NCI-H2029 treated with DMSO at 0.1 percent for 48 hours (cell line): Measurements from ENCODE around the gene NR4A1.

ENCODE experiments used
- DNase-seq: peaks from one replicate; lab custom pipeline; 2025; lab: John Stamatoyannopoulos, UW

Gene NR4A1

DNA sequence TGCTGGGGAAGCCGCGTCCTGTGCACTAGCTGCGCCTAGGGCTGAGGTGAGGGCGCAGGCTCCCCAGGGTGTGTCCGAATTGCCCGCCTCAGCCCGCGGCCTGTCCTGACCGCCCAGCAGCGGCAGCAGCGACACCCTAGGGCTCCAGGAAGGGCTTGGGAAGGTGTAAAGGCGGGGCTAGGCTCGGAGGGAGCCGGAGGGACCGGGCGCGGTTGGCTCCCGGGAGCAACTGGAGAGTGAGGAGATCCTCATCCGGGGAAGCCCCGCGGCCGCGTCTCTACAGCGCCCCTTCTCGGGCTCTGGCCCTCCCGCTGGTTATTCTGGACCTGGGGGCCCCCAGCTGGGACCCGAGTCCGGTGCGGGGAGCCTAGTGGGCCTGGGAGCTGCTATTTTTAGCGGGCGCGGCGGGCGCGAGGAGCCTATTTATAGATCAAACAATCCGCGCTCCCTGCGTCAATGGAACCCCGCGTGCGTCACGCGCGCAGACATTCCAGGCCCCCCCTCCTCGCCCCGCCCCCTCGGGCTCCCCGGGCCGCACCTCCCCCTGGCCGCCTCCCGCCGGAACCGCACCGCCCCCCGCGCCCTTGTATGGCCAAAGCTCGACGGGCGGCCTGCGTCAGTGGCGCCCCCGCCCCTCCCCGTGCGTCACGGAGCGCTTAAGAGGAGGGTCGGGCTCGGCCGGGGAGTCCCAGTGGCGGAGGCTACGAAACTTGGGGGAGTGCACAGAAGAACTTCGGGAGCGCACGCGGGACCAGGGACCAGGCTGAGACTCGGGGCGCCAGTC, at the start of gene NR4A1:
Gene NR4A1 (plus strand): TSS at position 685 of the 784 bp plus-strand sequence. CDS start 2,887 bp downstream, outside the sequence.
- DNase-seq = peak; percentile 57

DNA sequence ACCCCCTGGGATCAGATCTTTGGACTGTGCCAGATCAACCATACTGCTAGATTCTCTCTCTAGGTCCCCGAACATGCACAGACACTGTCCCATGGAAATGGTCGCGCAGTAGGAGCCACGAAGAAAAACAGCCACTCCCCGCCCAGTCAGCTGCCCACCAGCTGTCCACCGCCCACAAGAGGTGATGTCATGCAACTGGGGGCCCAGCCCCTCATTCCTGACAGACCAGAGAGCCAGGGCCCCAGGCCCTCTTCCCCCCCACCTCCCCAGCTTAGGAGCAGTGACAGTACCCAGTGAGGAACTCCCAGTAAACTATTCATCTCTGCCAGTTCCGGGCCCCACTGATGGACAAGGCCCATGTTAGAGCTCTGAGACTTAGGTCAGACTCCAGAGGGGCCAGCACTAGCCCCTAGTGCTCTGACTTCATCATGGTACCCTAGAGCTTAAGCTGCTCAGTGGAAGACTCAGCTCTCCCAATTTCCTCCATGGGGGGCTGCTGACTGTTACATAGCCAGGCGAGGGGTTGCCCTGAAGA, 48.2 kb upstream of the NR4A1 start:
- DNase-seq = no peak

DNA sequence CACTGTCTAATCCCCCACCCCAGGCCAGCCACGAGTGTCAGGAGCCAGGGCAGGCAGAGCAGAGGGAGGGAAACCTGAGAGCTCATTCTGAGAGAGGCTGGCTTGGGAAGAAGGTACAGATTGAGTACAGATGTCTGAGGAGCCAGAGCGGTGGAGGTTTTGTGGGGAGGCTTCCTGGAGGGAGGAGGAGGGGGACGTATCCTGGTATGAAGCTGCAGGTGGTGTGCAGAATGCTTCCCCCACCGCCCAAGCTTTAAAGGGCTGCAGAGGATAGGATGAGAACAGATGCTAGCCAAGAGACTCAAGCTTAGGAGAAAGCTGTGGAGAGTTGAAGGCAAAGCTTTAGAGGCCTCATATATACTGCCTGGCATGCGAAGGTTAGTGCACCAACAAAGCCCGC, 47.7 kb upstream of the NR4A1 start:
- no peak for DNase-seq

DNA sequence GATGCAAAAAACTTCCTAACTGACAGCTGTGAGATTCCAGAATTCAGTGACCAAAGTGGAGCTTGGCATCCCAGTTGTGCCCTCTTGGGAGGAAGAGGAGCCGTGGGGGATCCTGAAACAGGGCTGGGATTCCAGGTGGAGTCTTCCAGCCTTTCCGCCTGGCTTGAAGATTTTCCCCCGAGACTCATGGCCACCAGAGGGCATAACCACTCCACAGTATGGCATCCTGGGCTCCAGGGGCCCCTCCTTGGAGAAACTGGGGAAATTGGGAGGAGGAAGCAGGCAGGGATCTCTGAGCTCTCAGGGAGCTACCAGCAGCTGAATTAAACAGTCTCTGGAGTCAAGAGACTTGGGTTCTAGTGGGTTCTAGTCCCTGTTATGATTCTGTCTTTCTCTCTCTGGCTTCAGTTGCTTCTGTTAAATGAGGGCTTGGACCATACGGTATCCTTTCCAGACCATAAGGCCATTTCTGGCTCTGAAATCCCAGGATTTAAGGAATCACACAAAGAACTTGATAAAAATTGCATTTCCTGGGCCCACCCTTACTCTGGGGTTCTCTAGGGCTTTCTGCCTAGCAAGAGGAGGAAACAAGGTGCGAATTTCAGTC, 47.1 kb upstream of the NR4A1 start:
- DNase-seq = no peak

DNA sequence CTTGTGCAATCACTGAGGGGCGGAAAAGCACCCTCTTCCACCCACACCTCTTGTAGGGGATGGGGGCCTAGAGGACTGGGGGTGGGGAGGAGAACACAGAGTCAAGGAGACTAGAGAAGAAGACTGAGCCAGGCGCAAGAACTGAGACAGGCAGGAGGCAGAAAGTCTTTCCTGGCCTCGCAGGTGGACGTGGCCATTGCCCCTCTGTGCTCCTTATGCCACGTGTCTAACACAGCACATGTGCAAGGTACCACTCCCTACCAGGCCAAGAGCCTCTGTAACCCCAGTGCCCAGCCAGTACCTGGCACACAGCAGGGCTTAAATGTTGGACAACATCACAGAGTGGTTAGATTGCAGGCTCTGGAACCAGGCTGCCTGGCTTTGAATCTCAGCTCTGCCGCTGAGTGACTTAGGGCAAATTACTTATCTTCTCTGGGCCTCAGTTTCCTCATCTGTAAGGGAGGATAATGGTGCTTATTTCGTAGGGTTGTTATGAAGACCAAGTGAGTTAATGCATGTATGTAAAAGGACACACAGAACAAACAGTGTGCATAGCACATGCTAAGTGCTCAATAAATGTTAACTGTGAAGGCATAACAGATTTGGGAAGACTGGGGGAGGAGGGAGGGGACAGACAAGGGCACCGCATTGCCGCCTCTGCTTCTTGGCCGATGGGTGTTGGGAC, 45.9 kb upstream of the NR4A1 start:
- no peak for DNase-seq

DNA sequence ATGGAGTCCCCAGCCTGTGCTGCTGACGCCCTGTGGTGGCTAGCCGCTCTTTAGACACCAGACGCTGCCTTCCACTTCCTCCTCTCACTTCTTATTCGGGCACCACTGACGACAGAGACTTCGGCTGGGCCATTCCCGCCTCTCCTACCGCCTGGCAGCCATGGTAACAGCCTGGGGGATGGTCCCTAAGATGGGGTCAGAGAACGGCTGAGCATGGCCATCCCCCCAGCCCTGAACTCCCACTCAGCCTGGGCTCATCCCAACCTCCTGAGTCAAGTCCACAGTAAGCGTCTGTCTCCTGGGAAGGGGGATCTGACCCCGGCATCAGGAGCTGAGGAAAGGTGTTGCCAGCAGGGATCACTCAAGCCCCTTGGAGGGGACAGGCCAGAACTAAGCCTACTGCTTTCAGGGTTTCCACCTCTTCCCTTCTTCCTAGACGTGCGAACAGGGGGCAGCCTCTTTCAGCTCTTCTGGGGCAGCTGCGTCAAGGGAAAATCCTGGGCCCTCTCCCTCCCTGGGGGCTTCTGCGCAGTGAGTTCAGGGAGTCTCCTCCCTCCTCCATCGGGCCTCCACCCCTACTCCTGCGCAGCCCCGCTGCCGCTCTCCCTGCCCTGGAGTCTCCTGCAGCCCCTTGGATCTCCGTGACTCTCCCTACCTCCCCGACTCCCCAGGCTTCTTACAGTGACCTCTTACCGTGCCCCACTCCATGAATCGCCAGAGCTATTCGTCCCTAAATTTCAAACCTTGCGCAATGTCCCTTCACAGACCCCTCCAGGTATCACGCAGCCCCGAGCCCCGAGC, 45.1 kb upstream of the NR4A1 start:
- no peak for DNase-seq

DNA sequence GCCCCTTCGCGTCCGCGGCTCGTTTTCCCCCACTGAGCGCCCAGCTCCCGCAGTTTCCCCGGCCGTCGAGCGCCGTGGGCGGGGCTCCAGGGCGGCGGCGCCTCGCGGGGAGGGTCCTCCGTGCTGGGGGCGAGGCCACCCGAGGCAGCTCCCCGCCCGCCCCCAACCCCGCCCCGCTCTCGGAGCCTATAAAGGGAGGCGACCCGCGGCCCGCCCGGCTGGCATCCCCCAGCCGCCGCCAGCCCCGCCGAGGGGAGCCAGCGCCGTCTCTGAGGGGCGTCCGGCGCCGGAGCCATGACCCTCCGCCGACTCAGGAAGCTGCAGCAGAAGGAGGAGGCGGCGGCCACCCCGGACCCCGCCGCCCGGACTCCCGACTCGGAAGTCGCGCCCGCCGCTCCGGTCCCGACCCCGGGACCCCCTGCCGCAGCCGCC, 44.5 kb upstream of the NR4A1 start, which contains the start of gene TAMALIN:
Gene TAMALIN (plus strand): TSS at position 221 of the 432 bp plus-strand sequence. CDS start 74 bp downstream, at position 295.
- DNase-seq = no peak

DNA sequence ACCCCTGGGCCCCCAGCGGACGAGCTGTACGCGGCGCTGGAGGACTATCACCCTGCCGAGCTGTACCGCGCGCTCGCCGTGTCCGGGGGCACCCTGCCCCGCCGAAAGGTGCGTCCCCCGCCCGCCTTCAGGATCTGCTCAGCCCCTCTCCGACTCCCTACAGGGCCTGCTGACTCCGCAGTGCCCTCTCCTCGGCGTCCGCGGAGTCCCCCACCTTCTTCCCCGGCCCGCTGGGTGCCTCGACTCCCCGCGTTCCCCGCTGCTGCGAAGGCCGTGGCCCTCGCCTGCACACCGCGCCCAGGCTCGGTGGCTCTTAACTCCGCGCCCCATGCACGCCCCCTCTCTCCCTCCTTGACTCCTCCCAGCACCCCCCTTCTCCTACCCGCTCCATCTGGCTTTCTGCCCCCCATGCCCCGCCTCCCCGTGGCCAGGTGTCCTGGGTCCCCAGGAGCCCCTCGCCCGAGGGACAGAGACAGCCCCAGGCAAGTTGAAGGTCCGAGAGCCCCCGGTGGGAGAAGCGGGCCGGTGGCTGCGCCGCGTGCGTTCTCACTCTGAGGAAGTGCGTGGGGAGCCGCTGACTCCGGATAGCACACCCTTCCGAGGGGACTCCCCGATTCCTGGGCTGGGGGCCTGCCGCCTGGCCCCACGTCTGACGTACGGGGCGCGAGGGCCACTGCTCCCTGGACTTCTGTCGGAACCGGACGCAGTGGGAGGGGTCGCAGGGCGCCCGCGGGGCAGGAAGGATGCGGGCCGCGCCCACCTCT, 43.9 kb upstream of the NR4A1 start:
- no peak for DNase-seq

DNA sequence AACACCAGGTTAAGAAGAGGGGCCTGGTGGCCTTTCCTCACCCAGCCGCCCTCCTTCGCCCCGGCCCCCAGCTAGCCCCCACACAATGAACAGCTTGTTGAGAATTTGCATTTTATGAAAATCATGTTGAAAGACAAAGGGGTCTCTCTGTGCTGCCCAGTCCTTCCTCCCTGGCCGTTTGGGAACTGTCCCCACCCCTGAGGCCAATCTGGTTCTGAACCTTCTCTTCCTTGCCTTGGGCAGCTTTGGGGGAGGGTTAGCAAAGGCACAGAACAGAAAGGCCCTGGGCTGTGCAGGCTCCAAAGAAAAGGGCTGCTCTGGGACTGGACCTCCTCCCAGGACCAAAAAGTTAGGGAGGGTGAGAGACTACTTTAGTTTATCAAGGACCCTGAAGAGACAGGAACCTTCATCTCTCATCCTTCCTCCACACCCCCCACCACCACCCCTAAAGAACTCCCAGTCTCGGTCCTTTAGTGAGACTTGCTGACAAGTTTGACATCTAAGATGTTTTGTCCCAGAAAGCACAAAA, 43.2 kb upstream of the NR4A1 start:
- DNase-seq = no peak

DNA sequence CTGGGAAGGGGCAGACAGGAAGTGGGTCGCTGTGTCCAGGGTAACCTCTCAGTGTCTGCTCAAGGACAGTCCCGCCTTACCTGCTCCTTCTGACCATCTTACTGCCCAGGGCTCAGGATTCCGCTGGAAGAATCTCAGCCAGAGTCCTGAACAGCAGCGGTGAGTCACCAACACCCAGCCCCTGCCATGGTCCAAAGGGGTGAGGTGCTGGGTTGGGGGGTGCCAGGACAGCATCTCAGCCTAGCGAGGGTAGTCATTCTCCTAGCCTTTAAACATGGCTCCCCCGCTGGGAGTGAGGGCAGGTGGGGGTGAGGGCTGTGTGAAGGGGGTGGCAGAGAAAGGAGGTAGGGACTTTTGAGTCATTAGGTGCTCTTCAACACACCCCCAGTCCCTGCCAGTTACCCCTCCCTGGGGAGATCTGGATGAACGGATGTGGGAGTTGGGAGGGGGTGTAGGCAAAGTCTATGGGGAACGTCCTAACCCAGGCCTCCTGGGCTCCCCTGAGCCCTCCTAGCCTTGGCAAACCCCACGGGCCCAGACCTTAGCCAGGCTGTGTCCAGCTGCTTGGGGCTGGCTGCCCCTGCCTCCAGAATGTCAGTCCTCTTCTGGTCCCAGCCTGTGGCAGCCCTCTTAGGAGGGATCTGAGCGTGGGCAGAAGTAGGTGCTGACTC, 42.0 kb upstream of the NR4A1 start:
- no peak for DNase-seq

DNA sequence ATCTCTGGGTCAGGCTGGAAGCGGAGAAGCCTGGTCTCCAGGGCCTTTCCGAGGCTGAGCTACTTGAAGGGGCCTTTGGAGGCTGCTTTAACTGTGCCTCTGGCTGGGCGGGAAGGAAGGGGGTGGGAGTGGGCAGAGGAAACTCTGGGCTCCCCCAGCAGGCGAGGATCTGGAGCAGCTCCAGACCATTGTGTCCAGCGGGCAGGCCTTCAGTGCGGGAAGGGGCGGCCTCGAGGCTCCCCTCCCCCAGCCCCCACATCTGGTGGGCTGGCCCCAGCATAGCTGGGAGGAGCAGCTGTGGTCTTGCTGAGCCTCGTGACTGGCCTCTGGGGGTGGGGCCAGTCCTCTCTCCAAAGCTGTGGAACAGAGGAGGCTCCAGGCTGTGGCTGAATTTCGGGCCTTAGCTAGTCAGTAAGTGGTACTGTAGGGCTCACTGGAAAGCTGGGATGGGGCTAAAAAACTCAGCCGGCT, 41.1 kb upstream of the NR4A1 start:
- no peak for DNase-seq

DNA sequence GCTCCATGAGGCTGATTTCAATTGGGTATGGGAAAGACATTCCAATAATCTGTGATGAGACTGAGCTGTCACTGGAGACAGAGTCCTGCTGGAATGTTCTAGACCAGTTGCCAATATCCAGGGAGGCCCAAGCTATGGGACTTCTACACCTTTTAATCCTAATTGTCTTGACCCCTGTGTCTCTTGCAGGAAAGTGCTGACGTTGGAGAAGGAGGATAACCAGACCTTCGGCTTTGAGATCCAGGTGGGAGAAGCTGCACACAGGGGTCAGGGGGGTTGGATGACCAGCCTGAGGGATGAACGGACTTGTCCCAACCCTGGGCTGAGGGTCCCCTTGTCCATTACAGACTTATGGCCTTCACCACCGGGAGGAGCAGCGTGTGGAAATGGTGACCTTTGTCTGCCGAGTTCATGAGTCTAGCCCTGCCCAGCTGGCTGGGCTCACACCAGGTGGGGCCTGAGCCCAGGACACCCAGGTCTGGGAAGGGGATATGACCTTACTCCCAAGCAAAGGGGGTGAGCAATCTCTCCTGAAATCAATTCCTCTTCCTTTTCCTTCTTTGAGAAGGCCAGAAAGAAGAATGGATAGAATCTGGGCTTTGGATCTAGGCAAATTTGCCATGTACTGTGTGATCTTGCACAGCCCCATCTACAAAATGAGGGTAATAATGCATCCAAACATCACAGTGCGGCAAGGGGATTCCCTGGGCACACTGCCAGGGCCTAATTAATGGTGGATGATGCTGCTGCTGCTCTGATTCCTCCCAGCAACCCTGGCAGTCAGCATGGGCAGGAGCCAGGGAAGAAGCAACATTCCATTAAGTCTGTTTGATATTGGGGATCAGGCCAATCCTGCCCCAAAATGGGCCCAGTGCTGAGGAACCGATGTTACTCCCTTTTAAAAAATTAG, 40.3 kb upstream of the NR4A1 start:
- DNase-seq = no peak

DNA sequence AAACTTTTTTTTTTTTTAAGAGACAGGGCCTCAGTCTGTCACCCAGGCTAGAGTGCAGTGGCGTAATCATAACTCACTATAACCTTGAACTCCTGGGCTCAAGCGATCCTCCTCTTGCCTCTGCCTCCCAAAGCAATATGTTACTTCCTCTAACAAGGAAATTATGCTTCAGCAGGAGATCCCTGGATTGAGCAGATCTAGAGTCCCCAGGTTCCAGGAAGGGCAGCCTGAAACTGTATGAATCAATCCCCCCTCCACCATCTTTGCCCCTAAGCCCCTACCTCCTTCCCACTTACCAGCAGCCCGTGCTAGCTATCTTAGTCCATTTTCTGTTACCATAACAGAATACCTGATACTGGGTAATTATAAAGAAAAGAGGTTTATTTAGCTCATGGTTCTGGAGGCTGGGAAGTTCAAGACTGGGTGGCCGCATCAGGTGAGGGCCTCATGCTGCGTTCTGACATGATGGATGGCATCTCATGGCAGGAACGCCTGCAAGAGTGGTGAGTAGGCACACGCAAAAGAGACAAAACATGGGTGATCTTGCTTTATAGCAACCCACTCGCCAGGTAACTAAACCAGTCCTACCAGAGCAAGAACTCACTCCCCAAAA, 39.5 kb upstream of the NR4A1 start:
- no peak for DNase-seq

DNA sequence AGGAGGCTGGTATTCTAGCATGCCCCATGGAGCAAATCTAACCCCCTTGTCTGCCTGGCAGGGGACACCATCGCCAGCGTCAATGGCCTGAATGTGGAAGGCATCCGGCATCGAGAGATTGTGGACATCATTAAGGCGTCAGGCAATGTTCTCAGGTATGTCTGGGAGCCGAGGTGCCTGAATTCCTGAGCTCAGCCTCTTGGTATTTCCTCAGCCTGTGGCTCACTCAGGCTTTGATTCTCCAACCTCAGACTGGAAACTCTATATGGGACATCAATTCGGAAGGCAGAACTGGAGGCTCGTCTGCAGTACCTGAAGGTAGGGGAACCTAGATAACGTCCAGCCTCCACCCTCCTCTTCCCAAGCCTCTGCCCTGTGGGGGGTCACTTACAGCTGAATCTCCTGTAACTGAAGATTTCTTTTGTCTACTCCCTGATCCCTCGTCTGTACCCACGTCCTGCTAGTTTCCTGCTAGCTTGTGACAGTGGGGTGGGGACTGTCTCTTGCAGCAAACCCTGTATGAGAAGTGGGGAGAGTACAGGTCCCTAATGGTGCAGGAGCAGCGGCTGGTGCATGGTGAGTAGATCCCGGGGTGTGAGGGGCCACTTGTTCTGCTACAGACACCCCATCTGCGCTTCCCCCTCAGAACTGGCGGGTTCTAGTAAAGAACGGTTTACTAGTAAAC, 37.5 kb upstream of the NR4A1 start:
- no peak for DNase-seq

DNA sequence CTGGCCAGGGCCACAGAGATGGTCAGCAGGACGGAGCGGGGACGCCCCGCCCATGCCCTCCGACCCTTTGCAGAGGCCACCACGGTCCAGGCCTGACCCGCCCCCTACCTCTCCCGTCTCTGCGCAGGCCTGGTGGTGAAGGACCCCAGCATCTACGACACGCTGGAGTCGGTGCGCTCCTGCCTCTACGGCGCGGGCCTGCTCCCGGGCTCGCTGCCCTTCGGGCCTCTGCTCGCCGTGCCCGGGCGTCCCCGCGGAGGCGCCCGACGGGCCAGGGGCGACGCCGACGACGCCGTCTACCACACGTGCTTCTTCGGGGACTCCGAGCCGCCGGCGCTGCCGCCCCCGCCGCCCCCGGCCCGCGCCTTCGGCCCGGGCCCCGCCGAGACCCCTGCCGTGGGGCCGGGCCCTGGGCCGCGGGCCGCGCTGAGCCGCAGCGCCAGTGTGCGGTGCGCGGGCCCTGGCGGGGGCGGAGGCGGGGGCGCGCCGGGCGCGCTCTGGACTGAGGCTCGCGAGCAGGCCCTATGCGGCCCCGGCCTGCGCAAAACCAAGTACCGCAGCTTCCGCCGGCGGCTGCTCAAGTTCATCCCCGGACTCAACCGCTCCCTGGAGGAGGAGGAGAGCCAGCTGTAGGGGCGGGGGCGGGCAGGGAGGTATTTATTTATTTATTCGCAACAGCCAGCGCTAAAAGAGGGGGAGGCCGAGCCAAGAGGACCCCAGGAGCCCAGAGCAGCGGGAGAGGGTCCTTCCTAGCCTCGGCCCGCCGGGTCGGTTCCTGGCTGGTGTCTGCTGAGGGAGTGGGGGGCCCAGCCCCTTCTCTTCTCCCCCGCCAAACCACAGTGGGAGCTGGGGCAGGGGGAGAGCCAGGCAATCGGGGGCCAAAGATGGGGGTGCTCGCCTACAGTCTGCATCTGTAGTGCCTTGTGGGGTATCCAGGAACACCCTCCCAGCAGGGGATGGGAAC, 36.4 kb upstream of the NR4A1 start:
- DNase-seq = no peak

DNA sequence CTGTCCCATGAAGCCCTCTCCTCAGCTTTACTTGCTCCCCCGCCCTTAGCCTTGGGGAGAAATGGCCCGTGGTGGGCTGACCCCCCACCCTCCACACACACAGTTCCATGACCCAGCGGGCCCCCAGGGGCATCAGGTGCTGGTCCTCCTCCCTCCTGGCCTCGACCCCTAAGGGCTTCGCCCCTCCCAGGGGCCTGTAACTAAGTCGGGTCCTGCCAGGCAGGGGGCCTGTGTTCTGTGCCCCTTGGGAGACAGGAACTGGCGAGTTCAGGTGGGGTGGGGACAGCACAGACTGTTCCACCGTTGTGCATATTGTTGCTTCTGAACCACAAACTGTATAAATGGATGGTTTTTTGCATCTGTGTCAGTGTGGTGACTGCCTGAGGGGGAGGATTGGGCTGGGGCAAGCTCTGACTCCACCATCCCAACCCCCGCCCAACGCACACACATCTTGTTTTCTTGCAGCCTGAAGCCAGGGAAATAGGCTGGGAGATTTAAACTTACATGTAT, 35.7 kb upstream of the NR4A1 start:
- no peak for DNase-seq
